ENCODE measurements around the gene VAT1.
"Not testable (repeated sequence)": the region's sequence is repeated elsewhere in the genome, so short reads cannot be mapped to it uniquely, and the experiment has no call there.

Gene VAT1

GRCh38 chr17:43003542-43004172, 18.5 kb downstream of the VAT1 start:
- DNase-seq, result peak; percentile 72

- DNase-seq, result not testable (repeated sequence)
These were observed 21.3 kb downstream of the VAT1 start for GRCh38 chr17:43000894-43001293.

GRCh38 chr17:42999003-42999525, 23.1 kb downstream of the VAT1 start:
- no peak for DNase-seq

DNA sequence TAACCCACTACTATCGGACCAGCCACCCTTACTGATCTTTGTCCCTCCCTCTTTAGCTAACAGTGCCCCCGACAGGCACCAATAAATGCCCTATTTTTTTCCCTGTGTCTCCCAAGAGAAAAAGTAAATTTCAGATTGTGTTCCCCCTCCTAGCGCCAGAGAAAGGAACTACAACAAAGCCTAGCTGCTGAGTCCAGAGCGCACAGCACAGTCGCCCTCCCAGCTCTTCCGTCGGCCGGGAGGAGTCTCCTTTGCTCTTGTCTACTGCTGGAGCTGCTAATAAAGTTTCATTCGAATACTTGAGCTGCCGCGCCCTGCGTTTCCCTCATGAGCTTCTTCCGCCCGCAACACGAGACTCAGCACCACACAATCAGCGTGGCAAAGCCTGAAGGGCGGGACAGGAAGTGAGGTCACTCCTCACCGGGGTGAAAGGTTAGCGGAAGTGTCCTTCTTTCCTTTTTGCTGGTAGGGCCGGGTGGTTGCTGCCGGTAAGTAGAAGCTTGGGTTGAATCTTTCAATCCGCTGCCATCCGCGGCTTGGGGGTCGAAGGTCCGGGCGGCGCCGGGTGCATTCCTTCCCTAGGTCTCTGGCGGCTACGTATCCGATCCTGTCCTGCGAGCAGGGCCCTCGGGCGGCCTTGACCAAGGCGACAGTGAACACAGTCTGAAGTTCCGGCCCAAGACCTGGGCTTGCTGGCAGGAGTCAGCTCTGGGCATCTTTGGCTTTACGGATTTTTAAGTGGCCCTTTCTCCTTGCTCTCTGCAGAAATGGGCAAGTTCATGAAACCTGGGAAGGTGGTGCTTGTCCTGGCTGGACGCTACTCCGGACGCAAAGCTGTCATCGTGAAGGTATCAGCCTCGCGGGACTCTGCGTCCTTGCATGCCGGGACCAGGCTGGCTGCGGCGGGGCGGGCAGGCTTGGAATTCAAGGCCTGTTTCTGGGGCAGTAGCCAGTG, 23.9 kb downstream of the VAT1 start, which contains the start of gene RPL27:
TSS of gene RPL27 (plus strand) at position 436 of the 955 bp plus-strand sequence. CDS start at position 768, 332 bp downstream.
- peak; percentile 100 for DNase-seq

DNA sequence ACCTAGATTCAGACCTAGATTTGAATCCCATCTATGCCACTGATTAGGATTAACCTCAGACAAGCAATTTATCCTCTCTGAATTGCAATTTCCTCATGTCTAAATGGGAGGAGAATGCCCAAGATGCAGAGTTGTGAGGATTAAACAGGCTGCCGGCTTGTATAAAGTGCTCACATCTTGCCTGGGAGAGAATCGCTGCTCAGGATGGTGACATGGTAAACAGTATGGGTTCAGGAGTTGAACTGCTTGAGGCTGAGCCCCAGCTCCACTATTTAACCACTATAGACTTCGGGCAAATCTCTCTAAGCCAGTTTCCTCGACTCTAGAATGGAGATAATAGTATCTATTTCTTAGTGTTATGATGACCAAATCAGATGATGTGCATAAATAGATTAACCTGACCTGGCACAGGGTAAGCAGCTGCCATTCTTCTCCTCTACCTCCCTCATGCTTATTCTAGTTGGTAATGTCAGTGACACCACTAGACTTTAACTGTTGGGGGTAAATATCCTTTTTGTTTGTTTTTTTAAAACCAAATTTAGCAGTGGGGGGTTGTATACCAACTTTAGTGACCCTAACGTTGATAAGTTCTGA, 24.7 kb downstream of the VAT1 start:
- DNase-seq, result no peak

GRCh38 chr17:42993913-42994312, 28.3 kb downstream of the VAT1 start:
- not testable (repeated sequence) for DNase-seq

GRCh38 chr17:42992872-42993271, 29.3 kb downstream of the VAT1 start:
- no peak for DNase-seq

GRCh38 chr17:42991471-42991870, 30.7 kb downstream of the VAT1 start:
- no peak for DNase-seq

DNA sequence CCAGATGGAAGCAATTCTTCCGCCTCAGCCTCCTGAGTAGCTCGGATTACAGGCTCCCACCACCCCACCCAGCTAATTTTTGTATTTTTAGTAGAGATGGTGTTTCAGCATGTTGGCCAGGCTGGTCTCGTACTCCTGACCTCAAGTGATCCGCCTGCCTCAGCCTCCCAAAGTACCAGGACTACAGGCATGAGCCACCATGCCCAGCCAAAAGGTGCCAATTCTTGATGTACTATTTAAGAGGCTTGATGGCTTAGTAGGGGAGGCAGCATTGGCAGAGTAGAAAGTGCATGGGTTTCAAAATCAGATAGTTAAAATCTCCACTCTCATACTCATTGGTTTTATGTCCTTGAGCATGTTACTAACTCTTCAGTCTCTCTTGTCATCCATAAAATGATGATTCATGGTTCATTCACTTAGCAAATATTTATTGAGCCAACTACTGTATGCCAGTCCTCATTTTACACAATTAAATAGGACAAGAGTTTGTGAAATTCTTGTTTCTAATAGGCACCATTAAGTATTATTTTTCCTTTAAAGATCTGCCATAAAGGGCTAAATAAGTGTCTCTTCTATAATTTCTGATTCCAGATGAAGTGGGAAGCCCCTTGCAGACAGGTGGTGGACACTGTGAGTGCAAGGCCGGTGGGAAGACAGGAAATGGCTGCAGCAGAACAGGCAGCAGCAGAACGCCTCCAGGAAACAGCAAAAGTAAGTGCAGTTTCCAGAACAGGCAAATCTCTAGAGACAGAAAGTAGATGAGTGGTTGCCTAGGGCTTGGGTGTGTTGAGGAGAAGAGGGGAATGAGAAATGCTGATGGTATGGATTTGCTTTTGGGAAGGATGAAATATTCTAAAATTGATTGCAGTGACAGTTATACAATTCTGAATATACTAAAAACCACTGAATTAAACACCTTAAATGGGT, 32.2 kb downstream of the VAT1 start:
- DNase-seq, result peak; percentile 69

DNA sequence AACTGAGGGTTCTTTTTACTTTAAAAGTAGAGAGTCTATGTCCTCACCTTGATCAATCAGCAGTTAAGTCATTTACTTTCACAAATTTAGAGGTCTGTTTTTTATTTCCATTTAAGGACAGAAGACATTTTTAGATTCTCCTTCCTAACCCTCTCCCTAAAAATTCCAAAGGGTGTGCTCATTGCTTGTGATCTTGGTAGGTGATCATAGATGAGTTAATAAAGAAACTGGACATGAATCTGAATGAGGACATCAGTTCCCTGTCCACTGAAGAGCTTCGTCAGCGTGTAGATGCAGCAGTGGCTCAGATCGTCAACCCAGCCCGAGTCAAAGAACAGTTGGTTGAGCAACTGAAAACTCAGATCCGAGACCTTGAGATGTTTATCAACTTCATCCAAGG, 33.0 kb downstream of the VAT1 start:
- peak; percentile 31 for DNase-seq

GRCh38 chr17:42985225-42985624, 37.0 kb downstream of the VAT1 start:
- DNase-seq, result no peak

GRCh38 chr17:42982266-42982665, 39.9 kb downstream of the VAT1 start:
- no peak for DNase-seq

DNA sequence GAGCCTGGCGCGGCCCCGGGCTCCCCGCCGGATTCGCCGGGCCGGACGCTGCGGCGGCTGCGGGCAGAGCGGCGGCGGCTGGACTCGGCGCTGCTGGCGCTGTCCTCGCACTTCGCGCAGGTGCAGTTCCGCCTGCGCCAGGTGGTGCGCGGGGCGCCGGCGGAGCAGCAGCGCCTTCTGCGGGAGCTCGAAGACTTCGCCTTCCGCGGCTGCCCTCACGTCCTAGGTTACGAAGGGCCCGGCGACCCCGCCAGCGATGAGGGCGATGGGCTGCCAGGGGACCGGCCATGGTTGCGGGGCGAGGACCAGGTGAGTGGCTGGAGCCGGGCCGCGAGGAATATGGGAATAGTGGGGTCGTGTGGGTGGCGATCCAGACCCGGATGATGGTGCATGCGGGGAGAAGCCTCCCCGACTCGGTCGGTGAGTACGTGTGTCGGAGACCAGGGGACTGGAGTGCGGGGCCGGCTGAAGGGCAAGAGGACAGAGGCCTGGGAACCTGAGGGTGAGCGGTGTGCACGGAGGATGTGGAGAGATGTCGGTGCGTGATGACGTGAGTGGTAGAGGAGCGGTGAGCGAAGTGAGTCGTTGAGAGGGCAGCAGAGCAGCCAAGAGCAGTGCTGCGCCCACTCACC, 41.3 kb downstream of the VAT1 start:
- peak; percentile 43 for DNase-seq

DNA sequence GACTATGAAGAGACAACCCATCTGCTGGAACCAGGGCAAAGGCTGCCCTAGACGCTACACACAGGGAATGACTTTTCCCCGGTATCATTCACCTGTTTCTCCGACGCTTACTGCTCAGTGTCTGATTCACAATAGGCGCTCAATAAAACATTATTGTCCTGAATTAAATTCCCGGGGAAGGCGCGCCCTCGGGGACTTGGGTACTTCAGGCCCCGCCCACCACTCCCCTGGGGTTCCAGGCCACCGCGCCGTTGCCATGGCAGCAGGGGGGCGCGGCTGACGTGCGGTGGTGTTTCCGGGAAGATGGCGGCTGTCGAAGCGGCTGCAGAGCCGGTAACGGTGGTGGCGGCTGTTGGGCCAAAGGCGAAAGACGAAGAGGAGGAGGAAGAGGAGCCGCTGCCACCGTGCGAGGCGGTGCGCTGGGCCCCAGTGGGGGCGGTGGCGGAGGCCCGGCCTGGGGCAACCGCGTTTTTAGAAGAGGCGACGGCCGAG, 41.9 kb downstream of the VAT1 start, which contains the start of gene RUNDC1:
TSS of gene RUNDC1 (plus strand) at position 292 of the 492 bp plus-strand sequence. CDS start at position 304, 12 bp downstream.
- DNase-seq, result peak; percentile 87

- peak; percentile 67 for DNase-seq
These were observed 42.5 kb downstream of the VAT1 start, which contains the start of gene PTGES3L for GRCh38 chr17:42979511-42980273. TSS of gene PTGES3L (minus strand) at chr17:42980080. CDS start at chr17:42980053, 27 bp downstream.

GRCh38 chr17:42975701-42976100, 46.5 kb downstream of the VAT1 start:
- DNase-seq, result not testable (repeated sequence)

GRCh38 chr17:42975265-42975664, 46.9 kb downstream of the VAT1 start:
- DNase-seq, result no peak

GRCh38 chr17:42973323-42973722, 48.9 kb downstream of the VAT1 start:
- DNase-seq, result not testable (repeated sequence)

DNA sequence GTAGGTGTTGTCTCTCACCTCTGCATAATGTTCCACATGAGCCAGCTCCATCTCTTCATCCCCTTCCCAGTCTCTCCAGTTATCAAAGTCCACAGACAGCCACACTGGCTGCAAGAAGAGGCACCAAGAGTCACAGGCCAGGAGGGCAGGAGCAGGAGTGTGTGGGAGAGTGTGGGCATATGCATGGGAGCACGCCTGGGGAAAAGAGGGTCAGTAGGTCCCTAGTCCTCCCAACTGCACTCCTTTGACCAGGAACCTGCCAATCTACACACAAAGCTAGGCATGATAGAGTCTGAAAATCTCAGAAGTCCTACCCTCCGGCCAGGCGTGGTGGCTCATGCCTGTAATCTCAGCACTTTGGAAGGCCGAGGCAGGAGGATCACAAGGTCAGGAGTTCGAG, 50.6 kb downstream of the VAT1 start:
- DNase-seq, result no peak

- peak; percentile 8 for DNase-seq
These were observed 53.1 kb downstream of the VAT1 start for GRCh38 chr17:42969001-42969581.

Data from fibroblast of skin of right biceps (primary cell).